GM19035 (cell line): ENCODE measurements around the gene SLC25A28.

Experiments
- ATAC-seq: cut with Tn5 transposase; IDR thresholded peaks from one replicate; pipeline ENCODE4 v1.9.1; 2021; ENCODE audit not compliant: unreplicated experiment

SLC25A28 gene, protein sequence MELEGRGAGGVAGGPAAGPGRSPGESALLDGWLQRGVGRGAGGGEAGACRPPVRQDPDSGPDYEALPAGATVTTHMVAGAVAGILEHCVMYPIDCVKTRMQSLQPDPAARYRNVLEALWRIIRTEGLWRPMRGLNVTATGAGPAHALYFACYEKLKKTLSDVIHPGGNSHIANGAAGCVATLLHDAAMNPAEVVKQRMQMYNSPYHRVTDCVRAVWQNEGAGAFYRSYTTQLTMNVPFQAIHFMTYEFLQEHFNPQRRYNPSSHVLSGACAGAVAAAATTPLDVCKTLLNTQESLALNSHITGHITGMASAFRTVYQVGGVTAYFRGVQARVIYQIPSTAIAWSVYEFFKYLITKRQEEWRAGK

DNA sequence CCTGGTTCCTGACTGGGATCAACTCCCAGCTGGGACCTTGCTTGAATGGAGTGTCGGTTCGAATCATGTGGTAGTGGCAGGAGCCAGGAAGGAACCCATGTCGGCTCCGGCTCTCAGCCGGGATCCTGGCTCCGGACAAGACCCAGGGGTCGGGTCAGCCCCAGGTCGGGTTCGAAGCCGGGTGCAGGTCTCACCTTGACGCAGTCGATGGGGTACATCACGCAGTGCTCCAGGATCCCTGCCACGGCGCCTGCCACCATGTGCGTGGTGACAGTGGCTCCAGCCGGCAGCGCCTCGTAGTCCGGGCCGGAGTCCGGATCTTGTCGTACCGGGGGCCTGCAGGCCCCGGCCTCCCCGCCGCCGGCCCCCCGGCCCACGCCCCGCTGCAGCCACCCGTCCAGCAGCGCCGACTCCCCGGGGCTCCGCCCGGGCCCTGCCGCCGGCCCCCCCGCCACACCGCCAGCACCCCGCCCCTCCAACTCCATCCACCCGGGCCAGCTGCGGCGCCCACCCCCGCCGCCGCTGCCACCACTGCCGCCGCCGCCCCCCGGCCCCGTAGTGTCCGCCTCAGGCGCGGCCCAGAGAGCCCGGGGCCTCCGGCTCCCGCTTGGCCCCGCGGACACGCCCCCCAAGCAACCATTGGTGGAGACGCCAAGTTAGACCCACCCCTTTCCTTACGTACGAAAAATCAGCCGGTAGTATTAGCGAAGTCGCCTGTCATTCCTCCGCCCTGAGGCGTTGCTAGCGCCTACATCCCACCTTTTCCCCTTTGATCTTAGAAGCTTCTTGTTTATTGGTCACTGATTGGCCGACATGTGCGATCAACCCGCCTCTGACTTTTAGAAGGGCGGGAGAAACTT lies at the start of gene SLC25A28:
Gene SLC25A28 (minus strand): TSS at position 589 of the 860 bp plus-strand sequence. CDS start 104 bp downstream, at position 485.
- ATAC-seq = no peak

DNA sequence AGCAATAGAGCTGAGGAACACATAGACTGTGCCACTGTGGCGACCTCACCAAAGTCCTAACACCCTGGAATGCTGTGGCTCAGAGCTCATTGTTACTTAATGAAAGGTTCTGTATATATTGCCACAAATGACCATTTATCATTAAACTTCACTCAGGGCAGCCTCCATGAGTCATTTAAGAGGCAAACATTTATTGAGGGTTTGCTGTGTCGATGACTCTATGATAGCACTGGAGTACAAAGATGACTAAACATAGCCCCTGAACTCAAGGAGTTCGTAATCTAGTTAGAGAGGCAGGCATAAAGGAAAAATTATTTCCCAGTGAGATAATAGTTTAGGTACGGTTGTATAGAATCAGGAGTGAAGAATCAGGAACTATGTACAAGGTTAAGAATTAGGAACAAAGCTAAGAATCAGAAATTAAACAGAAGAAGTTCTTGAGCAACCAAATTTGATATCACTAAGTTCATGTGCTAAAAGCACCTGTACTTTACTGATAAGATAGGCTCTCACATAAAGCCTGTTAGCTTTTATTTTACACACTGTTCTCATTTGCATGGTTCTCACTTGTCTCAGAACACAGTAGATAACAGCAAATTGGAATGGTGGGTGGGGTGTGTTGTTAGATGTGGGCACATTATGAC lies 47.0 kb upstream of the SLC25A28 start:
- no peak for ATAC-seq

DNA sequence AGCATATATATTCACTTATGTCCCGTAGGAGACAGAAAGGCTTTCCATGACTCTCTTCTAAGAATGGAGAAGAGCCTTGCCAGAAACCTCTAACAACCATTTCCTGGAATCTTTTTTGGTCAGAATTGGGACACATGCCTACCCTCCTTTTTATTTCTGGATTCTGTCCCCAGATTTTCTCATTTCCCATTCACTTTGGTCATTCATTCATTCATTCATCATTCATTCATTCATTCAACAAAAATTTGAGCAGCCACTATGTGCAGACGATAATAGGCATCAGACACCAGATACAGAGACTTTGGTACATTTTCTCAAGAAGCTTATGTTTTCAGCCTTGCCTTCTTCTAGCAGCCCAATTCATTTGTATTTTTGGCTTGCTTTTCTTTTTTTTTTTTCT lies 45.1 kb upstream of the SLC25A28 start:
- ATAC-seq = no peak

- ATAC-seq = no peak
These were observed 41.1 kb upstream of the SLC25A28 start for GRCh38 chr10:99661377-99661763.

- ATAC-seq = no peak
These were observed 40.6 kb upstream of the SLC25A28 start for GRCh38 chr10:99660662-99661376.

DNA sequence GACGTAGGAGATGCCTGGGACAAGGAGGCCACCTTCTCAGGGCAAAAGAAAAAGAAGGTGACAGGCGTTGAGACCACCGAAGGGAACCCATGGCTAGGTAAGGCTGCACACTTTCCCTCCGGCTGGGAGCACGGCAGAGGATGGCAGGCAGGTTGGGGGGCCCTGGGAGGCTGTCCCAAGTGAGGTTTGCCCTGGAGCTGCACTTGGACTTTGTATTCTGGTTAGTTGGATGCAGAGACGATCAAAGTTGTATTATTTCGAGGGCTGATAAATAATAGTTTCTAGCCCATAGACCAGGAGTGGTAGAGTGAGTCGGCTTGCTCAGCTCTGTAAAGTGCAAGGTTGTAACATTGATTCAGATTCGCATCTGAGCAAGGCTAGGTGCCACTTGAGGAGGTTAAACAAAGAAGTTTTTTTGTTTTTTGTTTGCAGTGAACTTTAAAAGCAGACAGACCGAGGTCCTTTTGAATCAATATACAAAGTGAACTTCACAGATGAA lies 39.7 kb upstream of the SLC25A28 start:
- no peak for ATAC-seq

GRCh38 chr10:99659031-99659867 lies 39.0 kb upstream of the SLC25A28 start, which contains the start of gene ENTPD7:
ENTPD7 (plus strand) TSS chr10:99659509; CDS start chr10:99659957, 448 bp downstream.
- ATAC-seq = peak; percentile 100

DNA sequence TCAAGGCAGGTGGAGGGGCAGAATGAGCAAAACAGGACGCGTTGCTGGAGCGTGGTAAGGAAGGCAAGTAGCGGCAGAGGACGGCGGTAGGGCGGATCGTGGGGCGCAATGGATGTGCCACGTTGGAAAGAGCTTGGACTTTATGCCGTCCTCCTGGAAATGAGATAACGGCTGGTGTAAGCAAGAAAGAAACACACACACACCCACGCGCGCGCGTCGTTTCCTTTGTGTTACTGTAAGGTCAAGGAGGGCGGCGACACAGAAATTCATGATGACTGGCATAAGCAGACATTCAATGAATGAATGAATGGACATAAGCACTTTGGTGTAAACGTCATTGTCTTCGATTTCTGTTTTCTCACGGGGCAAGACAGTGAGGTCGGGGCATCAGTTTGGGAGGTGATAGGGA lies 38.4 kb upstream of the SLC25A28 start:
- ATAC-seq = no peak

DNA sequence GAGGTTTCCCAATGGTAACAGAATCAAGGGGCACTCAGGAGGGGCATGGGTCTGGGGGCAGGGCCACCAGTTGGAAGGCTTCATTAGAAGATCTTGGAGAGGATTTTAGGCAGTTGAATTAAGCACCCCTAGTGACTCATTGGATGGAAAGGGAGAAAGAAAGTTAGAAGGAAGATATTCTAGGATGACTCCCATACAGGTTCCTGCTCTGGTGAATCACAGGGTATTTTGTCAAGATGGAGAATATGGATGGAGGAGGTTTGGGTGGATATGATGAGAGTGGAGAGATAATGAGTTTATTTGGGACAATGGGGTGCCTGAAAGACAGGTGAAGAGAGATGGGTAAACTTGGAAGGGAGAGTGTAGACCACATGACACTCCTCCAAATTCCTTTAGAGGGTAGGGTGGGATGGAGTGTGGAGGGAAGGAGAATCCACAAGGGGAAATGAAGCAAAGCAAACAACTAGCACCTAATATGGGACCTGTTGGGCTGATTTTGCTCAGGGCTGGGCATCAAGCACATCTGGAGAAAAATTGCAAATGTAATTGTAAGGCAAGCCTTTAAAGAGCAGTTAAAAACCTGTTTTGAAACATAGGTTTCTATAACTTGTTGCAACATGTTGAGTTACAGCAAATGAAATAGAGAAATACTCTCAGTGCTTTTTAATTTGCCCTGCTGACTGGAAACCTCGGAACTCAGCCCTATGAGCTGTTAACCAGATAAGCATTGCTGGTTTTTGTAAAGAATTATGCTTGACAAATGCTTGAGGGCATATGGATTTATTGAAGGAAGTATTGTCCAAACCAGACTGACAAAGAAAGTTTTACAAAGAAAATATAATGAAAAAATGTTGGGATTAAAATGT lies 36.2 kb upstream of the SLC25A28 start:
- ATAC-seq = no peak

DNA sequence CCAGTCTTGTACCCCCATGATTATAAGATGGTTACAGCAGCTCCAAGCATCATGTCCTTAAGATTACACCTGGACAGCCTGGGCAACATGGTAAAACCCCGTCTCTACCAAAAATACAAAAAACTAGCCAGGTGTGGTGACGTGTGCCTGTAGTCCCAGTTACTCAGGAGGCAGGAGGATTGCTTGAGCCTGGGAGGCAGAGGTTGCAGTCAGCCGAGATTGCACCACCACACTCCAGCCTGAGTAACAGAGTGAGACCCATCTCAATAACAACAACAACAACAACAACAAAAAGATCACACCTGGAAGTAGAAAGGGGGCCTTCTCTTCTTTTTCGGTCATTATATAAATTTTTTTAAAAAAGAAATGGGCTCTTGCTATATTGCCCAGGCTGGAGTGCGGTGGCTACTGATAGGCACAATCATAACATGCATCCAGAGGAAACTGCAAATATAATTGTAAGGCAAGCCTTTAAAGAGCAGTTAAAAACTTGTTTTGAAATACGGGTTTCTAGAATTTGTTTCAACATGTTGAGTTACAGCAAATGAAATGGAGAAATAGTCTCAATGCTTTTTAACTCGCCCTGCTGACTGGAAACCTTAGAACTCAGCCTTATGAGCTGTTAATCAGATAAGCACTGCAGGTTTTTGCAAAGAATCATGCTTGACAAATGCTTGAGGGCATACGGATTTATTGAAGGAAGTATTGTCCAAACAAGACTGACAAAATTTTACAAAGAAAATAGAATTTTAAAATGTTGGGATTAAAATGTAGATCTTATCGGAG lies 34.3 kb upstream of the SLC25A28 start:
- no peak for ATAC-seq

DNA sequence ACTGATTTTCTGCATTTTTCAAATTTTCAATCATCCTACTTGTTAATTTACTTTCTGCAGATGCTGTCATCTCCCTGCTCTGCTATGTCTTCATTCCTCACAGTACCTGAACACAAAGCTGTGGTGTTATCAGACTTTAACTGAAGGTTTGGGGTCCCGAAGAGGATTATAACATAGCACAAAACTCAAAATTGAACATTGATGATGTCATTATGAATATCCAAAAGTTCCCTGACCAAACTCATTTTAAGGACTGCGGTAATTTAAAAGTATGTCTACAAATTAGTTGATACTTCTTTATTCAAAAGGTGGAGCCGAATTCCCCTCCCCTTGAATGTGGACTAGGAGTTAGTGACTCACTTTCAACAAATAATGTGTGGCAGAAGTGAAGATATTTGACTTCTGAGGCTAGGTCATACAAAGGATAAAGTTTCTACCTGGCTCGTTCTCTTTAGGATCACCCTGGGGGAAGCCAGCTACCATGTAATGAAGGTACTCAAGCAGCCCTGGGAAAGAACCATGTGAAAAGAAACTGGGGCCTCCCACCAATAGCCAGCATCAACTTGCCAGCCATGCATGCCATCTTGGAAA lies 32.7 kb upstream of the SLC25A28 start:
- no peak for ATAC-seq

DNA sequence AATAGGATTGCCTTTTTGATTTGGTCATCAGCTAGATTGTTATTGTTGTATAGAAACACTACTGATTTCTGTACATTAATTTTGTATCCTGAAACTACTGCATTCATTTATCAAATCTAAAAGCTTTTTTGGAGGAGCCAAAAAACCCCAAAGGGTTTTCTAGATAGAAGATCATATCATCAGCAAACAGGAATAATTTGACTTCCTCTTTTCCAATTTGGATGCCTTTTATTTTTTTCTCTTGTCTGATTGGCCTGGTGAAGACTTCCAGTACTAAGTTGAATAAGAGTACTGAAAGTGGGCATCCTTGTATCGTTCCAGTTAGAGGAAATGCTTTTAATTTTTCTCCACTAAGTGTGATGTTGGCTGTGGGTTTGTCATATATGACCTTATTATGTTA lies 28.5 kb upstream of the SLC25A28 start:
- ATAC-seq = no peak

- no peak for ATAC-seq
These were observed 27.4 kb upstream of the SLC25A28 start for GRCh38 chr10:99647601-99648151.

- ATAC-seq = no peak
These were observed 13.6 kb upstream of the SLC25A28 start for GRCh38 chr10:99633832-99634231.

DNA sequence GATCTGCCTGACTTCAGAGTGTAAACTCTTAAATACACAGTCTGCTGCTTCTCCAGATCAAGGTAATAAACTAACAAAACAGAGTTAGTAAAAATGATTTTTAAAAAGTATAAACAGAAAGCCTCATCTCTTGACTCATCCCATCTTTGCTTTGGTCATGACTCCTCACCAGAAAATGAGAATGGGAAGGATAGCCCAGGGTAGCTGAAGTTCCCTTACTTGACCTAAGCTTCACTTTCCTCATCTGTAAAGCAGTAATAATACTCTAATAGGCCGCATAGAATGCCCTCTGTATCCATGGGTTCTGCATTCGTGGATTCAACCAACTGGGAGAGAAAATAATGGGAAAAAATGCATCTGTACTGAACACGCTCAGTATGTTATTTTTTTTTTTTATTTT lies 11.3 kb upstream of the SLC25A28 start:
- no peak for ATAC-seq

DNA sequence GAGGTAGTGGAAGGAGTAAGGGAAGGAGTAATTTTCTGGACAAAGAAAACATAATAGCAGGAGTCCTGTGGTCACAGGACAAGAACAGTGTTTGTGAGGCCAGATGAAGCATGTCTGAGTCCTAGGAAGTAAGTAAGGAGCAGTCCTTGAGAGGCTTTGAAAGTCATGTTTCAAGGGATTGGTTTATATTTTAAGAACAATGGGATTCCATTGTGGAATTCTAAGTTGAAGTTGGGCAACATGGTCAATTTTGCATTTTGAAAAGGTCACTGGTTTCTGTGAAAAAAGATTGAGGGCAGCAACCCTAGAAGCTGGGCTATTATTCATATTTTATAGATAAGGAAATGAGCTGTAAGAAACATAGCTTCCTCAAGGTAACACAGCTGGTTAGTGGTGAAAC lies 10.8 kb upstream of the SLC25A28 start:
- ATAC-seq = no peak

- no peak for ATAC-seq
These were observed 10.2 kb upstream of the SLC25A28 start for GRCh38 chr10:99630433-99630832.

DNA sequence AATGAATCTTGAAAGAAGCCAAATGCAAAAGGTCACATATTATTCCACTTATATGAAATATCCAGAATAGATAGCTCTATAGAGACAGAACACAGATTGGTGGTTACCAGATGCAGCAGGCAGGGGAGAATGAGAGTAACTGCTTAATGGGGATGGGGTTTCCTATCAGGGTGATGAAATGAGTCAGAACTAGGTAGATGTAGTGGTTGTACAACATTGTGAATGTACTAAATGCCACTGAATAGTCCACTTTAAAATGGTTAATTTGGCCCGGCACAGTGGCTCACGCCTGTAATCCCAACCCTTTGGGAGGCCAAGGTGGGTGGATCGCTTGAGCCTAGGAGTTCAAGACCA lies 9.4 kb upstream of the SLC25A28 start:
- no peak for ATAC-seq
